Mammary epithelial cell (primary cell): ENCODE results near the gene PMS1.

ENCODE experiments used
- CTCF ChIP-seq, 2 donors: IDR thresholded peaks in 1 of 2; conservative IDR thresholded peaks in 1 of 2; 2 replicates each; pipeline ENCODE4 v1.5.1; 2011 to 2012; ENCODE audit warnings: inconsistent platforms in 2 of 2, low read length in 2 of 2, mild to moderate bottlenecking in 2 of 2, control low read depth in 1 of 2, low read depth in 1 of 2; ENCODE audit not compliant: insufficient read depth in 1 of 2; ENCODE audit errors: extremely low read depth in 1 of 2
- EZH2 ChIP-seq: IDR thresholded peaks from 2 replicates; pipeline ENCODE4 v1.6.1; 2012; ENCODE audit warnings: low read length, inconsistent platforms, borderline replicate concordance

GRCh38 chr2:189851174-189851826, 67.0 kb downstream of the PMS1 start:
- TF ChIP-seq CTCF (conservative IDR thresholded peaks at IDR 0.05 in 1 of 2, IDR thresholded peaks at IDR 0.05 in 1 of 2; ENCODE audit: extremely low read depth in 1 of 2, insufficient read depth in 1 of 2, low read depth in 1 of 2, low read length in 2 of 2) (no peak), EZH2 (no peak)
